ENCODE results near the gene MACROD1.

GRCh38 chr11:64026575-64027205 lies 139.2 kb downstream of the MACROD1 start:
- TF ChIP-seq POLR2A (IDR thresholded peaks at IDR 0.05) (no peak), CTCF (IDR thresholded peaks at IDR 0.05) (no peak), EP300 (IDR thresholded peaks at IDR 0.05) (no peak)
